ENCODE measurements around the gene ATP5F1B. TPM values are rescaled to one million over a fixed set of nuclear protein-coding genes. Genes with fewer than 3 reads are reported as not detected.
A peak's percentile ranks its signal among the peaks of the same experiment; 100 is the strongest.
"Not testable (repeated sequence)": the region's sequence is repeated elsewhere in the genome, so short reads cannot be mapped to it uniquely, and the experiment has no call there.

Gene ATP5F1B
- total RNA-seq = 356 TPM

- peak; percentile 100 for DNase-seq
Measured at GRCh38 chr12:56645717-56646446, at the start of gene ATP5F1B. Gene ATP5F1B (minus strand): TSS chr12:56645984. CDS start chr12:56645963, 21 bp downstream.

- no peak for DNase-seq
Measured at GRCh38 chr12:56694161-56694560, 48.4 kb upstream of the ATP5F1B start.

- DNase-seq = peak; percentile 81
Measured at GRCh38 chr12:56688846-56689109, 43.0 kb upstream of the ATP5F1B start.

- DNase-seq = peak; percentile 98
Measured at GRCh38 chr12:56688129-56688845, 42.5 kb upstream of the ATP5F1B start, which contains the start of gene PTGES3. Gene PTGES3 (minus strand): TSS chr12:56688284. CDS start chr12:56687999, 285 bp downstream.

- peak; percentile 48 for DNase-seq
Measured at GRCh38 chr12:56687223-56688128, 41.7 kb upstream of the ATP5F1B start.

GRCh38 chr12:56684745-56685359 is 39.1 kb upstream of the ATP5F1B start:
- no peak for DNase-seq

- DNase-seq = no peak
Measured at GRCh38 chr12:56682323-56682722, 36.5 kb upstream of the ATP5F1B start.

- no peak for DNase-seq
Measured at GRCh38 chr12:56679883-56680575, 34.2 kb upstream of the ATP5F1B start.

- DNase-seq = no peak
Measured at GRCh38 chr12:56678852-56679251, 33.1 kb upstream of the ATP5F1B start.

- no peak for DNase-seq
Measured at GRCh38 chr12:56677680-56678079, 31.9 kb upstream of the ATP5F1B start.

- DNase-seq = no peak
Measured at GRCh38 chr12:56676851-56677580, 31.2 kb upstream of the ATP5F1B start.

- DNase-seq = no peak
Measured at GRCh38 chr12:56671608-56672007, 25.8 kb upstream of the ATP5F1B start.

GRCh38 chr12:56670836-56671235 is 25.1 kb upstream of the ATP5F1B start:
- DNase-seq = no peak

GRCh38 chr12:56668197-56668457 is 22.3 kb upstream of the ATP5F1B start:
- DNase-seq = no peak

GRCh38 chr12:56661979-56662638 is 16.3 kb upstream of the ATP5F1B start:
- DNase-seq = no peak

- no peak for DNase-seq
Measured at GRCh38 chr12:56661560-56661959, 15.8 kb upstream of the ATP5F1B start.

GRCh38 chr12:56658921-56659320 is 13.1 kb upstream of the ATP5F1B start:
- no peak for DNase-seq

- DNase-seq = no peak
Measured at GRCh38 chr12:56657416-56658379, 11.9 kb upstream of the ATP5F1B start.

GRCh38 chr12:56653781-56654180 is 8.0 kb upstream of the ATP5F1B start:
- DNase-seq = not testable (repeated sequence)

Data from skin of body (tissue), 2 donors.